K562 (cell line): Measurements from ENCODE around the gene ARFGEF2. TPM values are rescaled to one million over a fixed set of nuclear protein-coding genes. Genes with fewer than 3 reads are reported as not detected.

Source experiments
- ATAC-seq: fragments of 200-7000 bp; cut with Tn5 transposase; 3 replicates; pipeline ENCODE4 v1.9.1; 2020; ENCODE audit warnings: moderate library complexity
- BruUV-seq: library from RNA; stranded (reverse); fragments of 400-500 nt; replicated peaks from 2 replicates; lab custom pipeline; 2021; lab: Mats Ljungman, UMichigan
- CTCF ChIA-PET: fragments of 300-600 bp; formaldehyde crosslinking; extraction: SDS; loops from one replicate; lab custom pipeline; 2021; ENCODE audit warnings: low intra/inter-chr PET ratio; lab: Yijun Ruan, JAX
- POLR2A ChIA-PET: fragments of 300-600, 350-650 bp; sonication (Branson Sonifier 250); formaldehyde crosslinking; extraction: SDS; loops from one replicate; lab custom pipeline; 2021; ENCODE audit warnings: antibody characterized with exemption, inconsistent platforms; lab: Yijun Ruan, JAX
- DNase-seq, 4 experiments: peaks; one replicate each; pipeline versions ENCODE4 v3.0.0 to v3.0.0-alpha.2; 2011 to 2018; ENCODE audit warnings: low spot score in 3 of 4, mixed read lengths in 3 of 4; ENCODE audit errors: extremely low read depth in 1 of 4
- FAIRE-seq: peaks from 2 replicates; lab custom pipeline; 2011; peaks lifted over from hg19 to GRCh38; lab: Jason Lieb, UNC
- H2AFZ ChIP-seq: 2 replicates; pipeline ENCODE4 v1.6.0; 2011; ENCODE audit warnings: low read depth, low read length, control low read depth, inconsistent platforms
- H3K27ac ChIP-seq: fragments of 200-600 bp; 3 replicates; pipeline ENCODE4 v1.8.0; 2011; ENCODE audit warnings: low read depth, mild to moderate bottlenecking, control low read depth, inconsistent platforms, low read length, moderate library complexity, mixed read lengths; ENCODE audit errors: extremely low read depth
- H3K27me3 ChIP-seq, 2 experiments: fragments of 300-600 bp in 1 of 2; 2 replicates in 1 of 2; 3 replicates in 1 of 2; pipeline versions ENCODE4 v1.6.0 to v1.8.0; 2011; ENCODE audit warnings: inconsistent platforms in 2 of 2, low read length in 2 of 2, mild to moderate bottlenecking in 1 of 2, mixed read lengths in 1 of 2, moderate library complexity in 1 of 2; ENCODE audit not compliant: control insufficient read depth in 2 of 2, insufficient read depth in 2 of 2
- H3K36me3 ChIP-seq: fragments of 300-600 bp; 3 replicates; pipeline ENCODE4 v1.8.0; 2011; ENCODE audit warnings: mild to moderate bottlenecking, low read length, inconsistent platforms; ENCODE audit not compliant: control insufficient read depth, insufficient read depth
- H3K4me1 ChIP-seq, 2 experiments: fragments of 200-600 bp in 1 of 2; replicated peaks in 1 of 2; 2 replicates in 1 of 2; 3 replicates in 1 of 2; pipeline versions ENCODE4 v1.5.1 to v1.8.0; 2011; ENCODE audit warnings: inconsistent platforms in 2 of 2, low read length in 2 of 2, mild to moderate bottlenecking in 1 of 2, mixed read lengths in 1 of 2, moderate library complexity in 1 of 2; ENCODE audit not compliant: control insufficient read depth in 2 of 2, insufficient read depth in 2 of 2
- H3K4me2 ChIP-seq: 2 replicates; pipeline ENCODE4 v1.6.1; 2011; ENCODE audit warnings: low read length, control low read depth, inconsistent platforms, mixed read lengths; ENCODE audit not compliant: insufficient read depth
- H3K4me3 ChIP-seq: fragments of 200-600 bp; sonication (generic), shearing (Covaris generic); 2 replicates; pipeline ENCODE4 v1.5.1; 2016; ENCODE audit warnings: control low read depth, inconsistent platforms
- H3K79me2 ChIP-seq: fragments of 200-600 bp; 3 replicates; pipeline ENCODE4 v1.8.0; 2011; ENCODE audit warnings: low read length, inconsistent platforms; ENCODE audit not compliant: control insufficient read depth, insufficient read depth
- H3K9ac ChIP-seq, 2 experiments: 2 replicates each; pipeline versions ENCODE4 v1.6.0 to v1.6.1; 2011; ENCODE audit warnings: low read depth in 2 of 2, low read length in 2 of 2, control low read depth in 1 of 2, inconsistent platforms in 1 of 2, mild to moderate bottlenecking in 1 of 2, mixed read lengths in 1 of 2; ENCODE audit not compliant: insufficient read depth in 1 of 2
- H3K9me1 ChIP-seq: one replicate; pipeline ENCODE4 v1.6.0; 2011; ENCODE audit warnings: inconsistent platforms, mild to moderate bottlenecking, low read length, moderate library complexity; ENCODE audit not compliant: control insufficient read depth, insufficient read depth
- H3K9me3 ChIP-seq: replicated peaks from 2 replicates; pipeline ENCODE4 v1.5.1; 2011; ENCODE audit warnings: low read depth, low read length, inconsistent platforms; ENCODE audit not compliant: control insufficient read depth, insufficient read depth
- H4K20me1 ChIP-seq: replicated peaks from 2 replicates; pipeline ENCODE4 v1.6.1; 2011; ENCODE audit warnings: low read length, inconsistent platforms, mixed read lengths; ENCODE audit not compliant: control insufficient read depth, insufficient read depth
- BRCA1 ChIP-seq, 2 experiments: fragments of 450-650 bp in 1 of 2; sonication (generic) in 1 of 2; formaldehyde crosslinking in 1 of 2; IDR thresholded peaks; 2 replicates each; pipeline versions ENCODE4 v1.5.0 to v1.6.1; 2017 to 2020; ENCODE audit warnings: mild to moderate bottlenecking in 1 of 2, missing genetic modification reagents in 1 of 2
- ETV6 ChIP-seq, 3 experiments: fragments of 150-350 bp in 1 of 3; sonication (generic) in 1 of 3; formaldehyde crosslinking in 1 of 3; IDR thresholded peaks; 2 replicates each; pipeline versions ENCODE4 v1.6.1 to v1.8.0; 2014 to 2022; ENCODE audit warnings: borderline replicate concordance in 2 of 3, low read depth in 2 of 3, antibody characterized with exemption in 1 of 3, low read length in 1 of 3, mild to moderate bottlenecking in 1 of 3, missing genetic modification reagents in 1 of 3
- FOXP4 ChIP-seq: sonication (generic); formaldehyde crosslinking; IDR thresholded peaks from 2 replicates; pipeline ENCODE4 v1.8.0; 2022; ENCODE audit warnings: mild to moderate bottlenecking, missing genetic modification reagents, borderline replicate concordance
- IRF1 ChIP-seq: sonication (generic); formaldehyde crosslinking; IDR thresholded peaks from 2 replicates; pipeline ENCODE4 v1.8.0; 2022; ENCODE audit warnings: missing genetic modification reagents, mild to moderate bottlenecking, borderline replicate concordance
- NR0B1 ChIP-seq: fragments of 450-650 bp; IDR thresholded peaks from one replicate; pipeline ENCODE4 v1.6.1; 2018; ENCODE audit warnings: mild to moderate bottlenecking, moderate library complexity; ENCODE audit not compliant: partially characterized antibody
- RFX7 ChIP-seq: fragments of 250-450 bp; sonication (Bioruptor Pico); IDR thresholded peaks from 2 replicates; pipeline ENCODE4 v1.5.1; 2021; ENCODE audit warnings: mild to moderate bottlenecking
- SP1 ChIP-seq: sonication (generic); formaldehyde crosslinking; IDR thresholded peaks from 2 replicates; pipeline ENCODE4 v1.8.1; 2022; ENCODE audit warnings: mild to moderate bottlenecking, missing genetic modification reagents
- THAP7 ChIP-seq: fragments of 250-450 bp; sonication (Bioruptor Pico); IDR thresholded peaks from 2 replicates; pipeline ENCODE4 v1.5.0; 2021
- ZNF316 ChIP-seq: fragments of 450-650 bp; IDR thresholded peaks from 2 replicates; pipeline ENCODE4 v1.6.1; 2016
- WGBS: fragments of 100-300 bp; shearing (Covaris generic); methylation state at CpG from one replicate; pipeline ENCODE4 v1.1.6; 2016; ENCODE audit warnings: low coverage, mixed read lengths; ENCODE audit not compliant: insufficient coverage; ENCODE audit errors: missing lambda C conversion rate; 5-methylcytosine and 5-hydroxymethylcytosine counted together
- in situ Hi-C: fragments of 300-500 bp; cut with MboI; formaldehyde crosslinking; loops from 4 replicates; pipeline ENCODE4 v1.15.0; 2018; ENCODE audit warnings: inconsistent platforms, mixed read lengths
- intact Hi-C: fragments of 100-400 bp; cut with micrococcal nuclease; formaldehyde crosslinking; loops from 2 replicates; pipeline ENCODE4 v1.14.2; 2022
- polyA plus RNA-seq, 8 experiments: library from polyadenylated mRNA; depleted of rRNA in 4 of 8; stranded (reverse) in 5 of 8; unstranded in 3 of 8; fragments of >200 nt; fragmentation: Nextera tagmentation in 2 of 8; fragmentation: Illumina TruSeq in 1 of 8; extraction: Ambion mirVana in 2 of 8; extraction: Trizol in 1 of 8; gene quantifications; 2 replicates each; pipeline versions ENCODE4 v1.2.1 to v1.2.3, GENCODE V29; 2011 to 2014; ENCODE audit warnings: inconsistent platforms in 1 of 8, missing spikeins in 1 of 8
- total RNA-seq, 7 experiments: library from RNA; depleted of rRNA in 6 of 7; stranded (reverse); fragments of >200 nt in 6 of 7; fragmentation: Illumina TruSeq in 2 of 7; extraction: Trizol in 2 of 7; gene quantifications; 2 replicates each; pipeline versions ENCODE4 v1.2.1 to v1.2.3, GENCODE V29; 2011 to 2021; ENCODE audit warnings: low replicate concordance in 1 of 7
- TF ChIP-seq, protein P1 (sequence below), 2 experiments: fragments of 450-650 bp in 1 of 2; sonication (generic) in 1 of 2; formaldehyde crosslinking in 1 of 2; IDR thresholded peaks in 1 of 2; conservative IDR thresholded peaks in 1 of 2; 2 replicates each; pipeline versions ENCODE4 v1.6.1 to v1.8.1; 2016 to 2023; ENCODE audit warnings: mild to moderate bottlenecking in 2 of 2, moderate library complexity in 2 of 2, inconsistent platforms in 1 of 2, missing genetic modification reagents in 1 of 2

ARFGEF2 gene
- total and polyA plus RNA-seq, 9 of the 15 experiments (the other 6 are each of a cell fraction or from before 2014, with no cell fraction given): 4.2 to 18.8 (median 13.7) TPM

DNA sequence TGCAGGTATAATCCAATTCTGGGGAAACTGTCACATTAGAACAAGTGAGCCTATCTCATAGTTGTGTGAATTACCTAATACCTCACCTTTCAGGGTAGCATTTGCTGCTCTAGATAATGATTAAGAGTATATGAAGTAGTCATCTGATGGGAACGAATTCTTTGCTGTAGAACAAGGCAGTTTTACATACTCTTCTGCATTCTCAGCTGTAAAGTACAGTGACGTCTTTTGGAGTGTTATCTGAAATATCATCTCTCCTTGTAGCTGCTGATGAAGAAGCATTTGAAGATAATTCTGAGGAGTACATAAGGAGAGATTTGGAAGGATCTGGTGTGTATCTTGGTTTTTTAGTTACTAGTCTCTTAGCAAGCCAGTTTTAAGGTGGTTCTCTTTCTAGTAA, 153.0 kb downstream of the ARFGEF2 start (continued):
- TF ChIP-seq BRCA1 (IDR thresholded peaks at IDR 0.05) (no peak), BRCA1 (CRISPR knock-in tag; IDR thresholded peaks at IDR 0.05) (no peak), SP1 (CRISPR knock-in tag) (no peak), ETV6 (IDR thresholded peaks at IDR 0.05; ENCODE audit: borderline replicate concordance in 1 of 2, low read depth in 2 of 2, low read length in 1 of 2) (no peak), ETV6 (CRISPR knock-in tag; IDR thresholded peaks at IDR 0.05; ENCODE audit: borderline replicate concordance) (no peak), ZNF316 (no peak), THAP7 (CRISPR knock-in tag) (no peak), RFX7 (CRISPR knock-in tag) (no peak), FOXP4 (CRISPR knock-in tag) (no peak)

GRCh38 chr20:49078310-49078709, 156.8 kb downstream of the ARFGEF2 start:
- no peak for FAIRE-seq
- intact Hi-C loops (no loop called here), in situ Hi-C loops (no loop called here)
- POLR2A ChIA-PET: no interaction called here
- ATAC-seq: no peak
- CTCF ChIA-PET: no interaction called here
- Histone ChIP-seq H3K9me3 (no peaks in the 10 kb centered on the region), H3K4me1 (no peaks in the 10 kb centered on the region), H3K79me2 (no peaks in the 10 kb centered on the region), H3K9me1 (no peaks in the 10 kb centered on the region), H3K27ac (no peak overlapping the region), H3K4me2 (no peak overlapping the region), H3K36me3 (peaks cover 93% of the 10 kb centered on the region), H4K20me1 (no peaks in the 10 kb centered on the region), H3K9ac (no peak overlapping the region), H3K4me3 (no peak overlapping the region), H3K27me3 (no peaks in the 10 kb centered on the region), H2AFZ (no peak overlapping the region)
- WGBS: 98% methylated on average over 3 of the region's 3 CpGs
- TF ChIP-seq IRF1 (CRISPR knock-in tag): no peak
- TF ChIP-seq NR0B1: no peak
- TF ChIP-seq, protein P1, sequence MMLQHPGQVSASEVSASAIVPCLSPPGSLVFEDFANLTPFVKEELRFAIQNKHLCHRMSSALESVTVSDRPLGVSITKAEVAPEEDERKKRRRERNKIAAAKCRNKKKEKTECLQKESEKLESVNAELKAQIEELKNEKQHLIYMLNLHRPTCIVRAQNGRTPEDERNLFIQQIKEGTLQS (IDR thresholded peaks at IDR 0.05): 0 out of 2 replicates have a peak, but pooled peaks have one; percentile 20
- TF ChIP-seq, protein P1 (CRISPR knock-in tag; conservative IDR thresholded peaks at IDR 0.05): no peak
- no peak for DNase-seq
- no TSS peak for BruUV-seq
